ENCODE results near the gene OTUB1. TPM values are rescaled to one million over a fixed set of nuclear protein-coding genes. Genes with fewer than 3 reads are reported as not detected.
A peak's percentile ranks its signal among the peaks of the same experiment; 100 is the strongest.

OTUB1 gene
- total and polyA plus RNA-seq, 2 of the 13 experiments (the other 11 are each of a cell fraction or from before 2014, with no cell fraction given) = 58.8 to 130 TPM

GRCh38 chr11:63938479-63939396, 47.5 kb upstream of the OTUB1 start, which contains the start of gene NAA40 (continued):
- TF ChIP-seq ZMYM2 (CRISPR knock-in tag; IDR thresholded peaks at IDR 0.05) = no peak
- no peak for TF ChIP-seq ZNF616 (CRISPR knock-in tag; IDR thresholded peaks at IDR 0.05; ENCODE audit: low read depth)
- no peak for TF ChIP-seq NFKBIZ (CRISPR knock-in tag; IDR thresholded peaks at IDR 0.05)
- no peak for TF ChIP-seq ZNF780A (CRISPR knock-in tag; IDR thresholded peaks at IDR 0.05)
- TF ChIP-seq ZNF326 (CRISPR knock-in tag; IDR thresholded peaks at IDR 0.05; ENCODE audit: borderline replicate concordance) = no peak
- no peak for TF ChIP-seq ZNF552 (CRISPR knock-in tag; IDR thresholded peaks at IDR 0.05; ENCODE audit: borderline replicate concordance)
- TF ChIP-seq SIX4 (CRISPR knock-in tag; IDR thresholded peaks at IDR 0.05) = no peak
- 0 out of 2 replicates have a peak, but pooled peaks have one; percentile 2 for TF ChIP-seq FOXP4 (CRISPR knock-in tag; IDR thresholded peaks at IDR 0.05)
- TF ChIP-seq ZNF24 (IDR thresholded peaks at IDR 0.05) = no peak
- no peak for TF ChIP-seq ZNF431 (CRISPR knock-in tag; IDR thresholded peaks at IDR 0.05; ENCODE audit: borderline replicate concordance, low read depth)
- no peak for TF ChIP-seq GLI4 (CRISPR knock-in tag; IDR thresholded peaks at IDR 0.05; ENCODE audit: borderline replicate concordance)
- no peak for TF ChIP-seq ZBTB42 (CRISPR knock-in tag; IDR thresholded peaks at IDR 0.05)
- TF ChIP-seq ZNF709 (CRISPR knock-in tag; IDR thresholded peaks at IDR 0.05) = no peak
- TF ChIP-seq DRAP1 (CRISPR knock-in tag; IDR thresholded peaks at IDR 0.05) = peak; percentile 52; the same call in 1 of the 2 replicates
- TF ChIP-seq REPIN1 (CRISPR knock-in tag; IDR thresholded peaks at IDR 0.05; ENCODE audit: borderline replicate concordance, low read depth) = peak; percentile 63; the same call in 1 of the 2 replicates
- no peak for TF ChIP-seq TRIM24 (CRISPR knock-in tag; IDR thresholded peaks at IDR 0.05)
- TF ChIP-seq CREB1 (IDR thresholded peaks at IDR 0.05) = peak; percentile 96
- TF ChIP-seq CREB1 (CRISPR knock-in tag; IDR thresholded peaks at IDR 0.05) = peak; percentile 91
- TF ChIP-seq ZNF563 (CRISPR knock-in tag; IDR thresholded peaks at IDR 0.05) = no peak
- TF ChIP-seq ZNF276 (CRISPR knock-in tag; IDR thresholded peaks at IDR 0.05; ENCODE audit: low read depth) = no peak
- no peak for TF ChIP-seq ZBTB43 (CRISPR knock-in tag; conservative IDR thresholded peaks at IDR 0.05)
- TF ChIP-seq DR1 (CRISPR knock-in tag; IDR thresholded peaks at IDR 0.05) = no peak; the same call in 1 of the 2 replicates
- no peak for TF ChIP-seq ARID3A (IDR thresholded peaks at IDR 0.05; ENCODE audit: low read depth, low read length)
